T-helper 22 cell (primary cell): Measurements from ENCODE around the gene MAP2.

Experiments
- DNase-seq: peaks from one replicate; pipeline ENCODE4 v3.0.0-alpha.2; 2020; ENCODE audit warnings: low read depth

MAP2 gene

GRCh38 chr2:209662021-209662420, 238.2 kb downstream of the MAP2 start:
- no peak for DNase-seq

- DNase-seq: no peak
Measured at GRCh38 chr2:209663139-209663538, 239.3 kb downstream of the MAP2 start.

GRCh38 chr2:209663656-209664055, 239.8 kb downstream of the MAP2 start:
- no peak for DNase-seq

- no peak for DNase-seq
Measured at GRCh38 chr2:209666296-209666695, 242.4 kb downstream of the MAP2 start.

- DNase-seq: no peak
Measured at GRCh38 chr2:209671020-209671680, 247.3 kb downstream of the MAP2 start.

- DNase-seq: no peak
Measured at GRCh38 chr2:209673811-209674210, 250.0 kb downstream of the MAP2 start.

GRCh38 chr2:209680596-209680995, 256.7 kb downstream of the MAP2 start:
- DNase-seq: no peak

- DNase-seq: no peak
Measured at GRCh38 chr2:209681201-209681735, 257.4 kb downstream of the MAP2 start.

GRCh38 chr2:209682646-209683045, 258.8 kb downstream of the MAP2 start:
- DNase-seq: no peak

GRCh38 chr2:209685340-209685739, 261.5 kb downstream of the MAP2 start:
- no peak for DNase-seq

- no peak for DNase-seq
Measured at GRCh38 chr2:209685963-209686362, 262.1 kb downstream of the MAP2 start.

GRCh38 chr2:209686448-209686847, 262.6 kb downstream of the MAP2 start:
- DNase-seq: no peak

- DNase-seq: no peak
Measured at GRCh38 chr2:209687323-209687969, 263.6 kb downstream of the MAP2 start.

- no peak for DNase-seq
Measured at GRCh38 chr2:209688385-209688784, 264.5 kb downstream of the MAP2 start.

GRCh38 chr2:209690029-209690754, 266.3 kb downstream of the MAP2 start:
- no peak for DNase-seq

- DNase-seq: no peak
Measured at GRCh38 chr2:209694748-209695147, 270.9 kb downstream of the MAP2 start.

- no peak for DNase-seq
Measured at GRCh38 chr2:209696836-209697711, 273.2 kb downstream of the MAP2 start.

GRCh38 chr2:209702775-209703174, 278.9 kb downstream of the MAP2 start:
- DNase-seq: no peak

- no peak for DNase-seq
Measured at GRCh38 chr2:209713219-209713618, 289.4 kb downstream of the MAP2 start.

GRCh38 chr2:209719034-209719433, 295.2 kb downstream of the MAP2 start:
- DNase-seq: no peak

GRCh38 chr2:209721497-209721896, 297.6 kb downstream of the MAP2 start:
- no peak for DNase-seq

- no peak for DNase-seq
Measured at GRCh38 chr2:209726311-209726710, 302.5 kb downstream of the MAP2 start.
